ENCODE measurements around the gene DNAJC5.
A peak's percentile ranks its signal among the peaks of the same experiment; 100 is the strongest.

DNA sequence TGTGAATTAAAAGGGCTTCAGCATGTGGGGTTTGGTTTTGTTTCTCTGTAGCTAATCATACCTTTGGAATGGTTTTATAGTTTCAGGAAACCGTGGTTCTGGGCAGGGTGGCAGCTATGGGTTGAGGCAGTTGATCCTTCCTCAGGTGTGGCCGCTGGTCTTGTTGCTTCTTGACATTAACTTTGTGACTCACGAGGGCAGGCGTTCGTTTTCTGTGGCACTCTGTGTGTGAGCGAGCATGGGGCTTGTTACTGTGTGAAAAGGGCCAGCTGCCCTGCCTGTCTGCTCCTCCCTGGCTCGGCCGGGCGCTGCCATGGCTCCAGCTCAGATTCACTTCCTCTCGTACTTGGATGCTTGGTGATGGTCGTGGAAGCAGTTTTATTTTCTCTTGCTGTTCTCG is 16.2 kb downstream of the DNAJC5 start:
- TF ChIP-seq, protein P1, sequence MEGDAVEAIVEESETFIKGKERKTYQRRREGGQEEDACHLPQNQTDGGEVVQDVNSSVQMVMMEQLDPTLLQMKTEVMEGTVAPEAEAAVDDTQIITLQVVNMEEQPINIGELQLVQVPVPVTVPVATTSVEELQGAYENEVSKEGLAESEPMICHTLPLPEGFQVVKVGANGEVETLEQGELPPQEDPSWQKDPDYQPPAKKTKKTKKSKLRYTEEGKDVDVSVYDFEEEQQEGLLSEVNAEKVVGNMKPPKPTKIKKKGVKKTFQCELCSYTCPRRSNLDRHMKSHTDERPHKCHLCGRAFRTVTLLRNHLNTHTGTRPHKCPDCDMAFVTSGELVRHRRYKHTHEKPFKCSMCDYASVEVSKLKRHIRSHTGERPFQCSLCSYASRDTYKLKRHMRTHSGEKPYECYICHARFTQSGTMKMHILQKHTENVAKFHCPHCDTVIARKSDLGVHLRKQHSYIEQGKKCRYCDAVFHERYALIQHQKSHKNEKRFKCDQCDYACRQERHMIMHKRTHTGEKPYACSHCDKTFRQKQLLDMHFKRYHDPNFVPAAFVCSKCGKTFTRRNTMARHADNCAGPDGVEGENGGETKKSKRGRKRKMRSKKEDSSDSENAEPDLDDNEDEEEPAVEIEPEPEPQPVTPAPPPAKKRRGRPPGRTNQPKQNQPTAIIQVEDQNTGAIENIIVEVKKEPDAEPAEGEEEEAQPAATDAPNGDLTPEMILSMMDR (IDR thresholded peaks at IDR 0.05 in 8 of 11, conservative IDR thresholded peaks at IDR 0.05 in 3 of 11), result no peak
- TF ChIP-seq POLR2AphosphoS5 (IDR thresholded peaks at IDR 0.05), result peak in 2 of 3 donors; percentile 26 to 47
